IMR-90 (cell line): ENCODE measurements around the gene DEUP1. TPM values are rescaled to one million over a fixed set of nuclear protein-coding genes. Genes with fewer than 3 reads are reported as not detected.

Experiments used
- ATAC-seq: fragments of 200-7000 bp; cut with Tn5 transposase; 2 replicates; pipeline ENCODE4 v1.9.1; 2020; ENCODE audit warnings: low read depth, mild to moderate bottlenecking, moderate library complexity
- BruUV-seq: library from RNA; stranded (reverse); fragments of 400-500 nt; replicated peaks from 2 replicates; lab custom pipeline; 2021; lab: Mats Ljungman, UMichigan
- CTCF ChIA-PET: fragments of 300-600 bp; formaldehyde crosslinking; extraction: SDS; loops from one replicate; lab custom pipeline; 2021; ENCODE audit warnings: antibody characterized with exemption; lab: Yijun Ruan, JAX
- POLR2A ChIA-PET: fragments of 300-600 bp; sonication (Branson Sonifier 250); formaldehyde crosslinking; loops from one replicate; lab custom pipeline; 2022; ENCODE audit warnings: antibody characterized with exemption; ENCODE audit not compliant: unreplicated experiment; lab: Charles Lee
- DNase-seq: peaks from one replicate; pipeline ENCODE4 v3.0.0; 2013
- H2AFZ ChIP-seq: replicated peaks from 2 replicates; pipeline ENCODE3; 2013; ENCODE audit warnings: low read length, mild to moderate bottlenecking; ENCODE audit not compliant: poor library complexity
- H2AK5ac ChIP-seq: 2 replicates; pipeline ENCODE4 v1.6.1; 2013; ENCODE audit warnings: low read depth, low read length, inconsistent platforms
- H2AK9ac ChIP-seq: replicated peaks from 2 replicates; pipeline ENCODE3; 2013; ENCODE audit warnings: mild to moderate bottlenecking, low read depth, low read length, moderate library complexity; ENCODE audit not compliant: poor library complexity
- H2BK120ac ChIP-seq: 2 replicates; pipeline ENCODE4 v1.6.1; 2013; ENCODE audit warnings: low read depth, low read length, inconsistent platforms
- H2BK15ac ChIP-seq: 3 replicates; pipeline ENCODE4 v1.6.1; 2013; ENCODE audit warnings: low read depth, low read length, inconsistent platforms
- H2BK20ac ChIP-seq: 2 replicates; pipeline ENCODE4 v1.6.1; 2013; ENCODE audit warnings: low read depth, mild to moderate bottlenecking, inconsistent platforms, low read length, moderate library complexity
- H2BK5ac ChIP-seq: 2 replicates; pipeline ENCODE4 v1.6.1; 2013; ENCODE audit warnings: mild to moderate bottlenecking, low read depth, low read length, inconsistent platforms; ENCODE audit not compliant: poor library complexity, severe bottlenecking
- H3K14ac ChIP-seq: replicated peaks from 2 replicates; pipeline ENCODE4 v1.6.1; 2013; ENCODE audit warnings: low read depth, low read length, inconsistent platforms
- H3K18ac ChIP-seq: 2 replicates; pipeline ENCODE4 v1.6.1; 2013; ENCODE audit warnings: low read depth, low read length, control low read depth
- H3K23ac ChIP-seq: 2 replicates; pipeline ENCODE4 v1.6.1; 2013; ENCODE audit warnings: low read depth, low read length, inconsistent platforms
- H3K27ac ChIP-seq: 2 replicates; pipeline ENCODE4 v1.5.1; 2013; ENCODE audit warnings: mild to moderate bottlenecking, control low read depth, low read length; ENCODE audit not compliant: insufficient read depth
- H3K27me3 ChIP-seq: 2 replicates; pipeline ENCODE4 v1.6.1; 2013; ENCODE audit warnings: low read length; ENCODE audit not compliant: control insufficient read depth, insufficient read depth
- H3K36me3 ChIP-seq: 2 replicates; pipeline ENCODE4 v1.6.1; 2013; ENCODE audit warnings: low read length, mixed read lengths; ENCODE audit not compliant: control insufficient read depth, insufficient read depth
- H3K4ac ChIP-seq: 2 replicates; pipeline ENCODE4 v1.6.1; 2013; ENCODE audit warnings: low read depth, low read length, inconsistent platforms
- H3K4me1 ChIP-seq: 2 replicates; pipeline ENCODE4 v1.6.1; 2013; ENCODE audit warnings: low read length, mixed read lengths; ENCODE audit not compliant: control insufficient read depth, insufficient read depth
- H3K4me2 ChIP-seq: 2 replicates; pipeline ENCODE4 v1.6.1; 2013; ENCODE audit warnings: low read depth, mild to moderate bottlenecking, control low read depth, low read length, moderate library complexity
- H3K4me3 ChIP-seq: 2 replicates; pipeline ENCODE4 v1.5.1; 2013; ENCODE audit warnings: low read depth, mild to moderate bottlenecking, control low read depth, low read length, moderate library complexity; ENCODE audit not compliant: insufficient read depth
- H3K56ac ChIP-seq: 2 replicates; pipeline ENCODE4 v1.6.1; 2013; ENCODE audit warnings: low read length, inconsistent platforms; ENCODE audit not compliant: insufficient read depth; ENCODE audit errors: extremely low read depth
- H3K79me1 ChIP-seq, 2 experiments: 2 replicates each; pipeline ENCODE4 v1.6.1; 2013; ENCODE audit warnings: low read length in 2 of 2, inconsistent platforms in 1 of 2, low read depth in 1 of 2
- H3K9ac ChIP-seq: 2 replicates; pipeline ENCODE4 v1.6.1; 2013; ENCODE audit warnings: low read depth, low read length, control low read depth
- H3K9me1 ChIP-seq: 2 replicates; pipeline ENCODE4 v1.6.1; 2013; ENCODE audit warnings: low read length, inconsistent platforms; ENCODE audit not compliant: insufficient read depth
- H3K9me3 ChIP-seq: 2 replicates; pipeline ENCODE4 v1.6.1; 2013; ENCODE audit warnings: low read length; ENCODE audit not compliant: control insufficient read depth, insufficient read depth
- H4K20me1 ChIP-seq: 2 replicates; pipeline ENCODE4 v1.6.1; 2013; ENCODE audit warnings: low read length, inconsistent platforms; ENCODE audit not compliant: insufficient read depth
- H4K5ac ChIP-seq: 2 replicates; pipeline ENCODE4 v1.6.1; 2013; ENCODE audit warnings: mild to moderate bottlenecking, low read depth, low read length, control low read depth
- H4K8ac ChIP-seq, 2 experiments: 2 replicates each; pipeline ENCODE4 v1.6.1; 2013; ENCODE audit warnings: low read depth in 2 of 2, low read length in 2 of 2, control low read depth in 1 of 2, inconsistent platforms in 1 of 2
- H4K91ac ChIP-seq: 2 replicates; pipeline ENCODE4 v1.6.1; 2013; ENCODE audit warnings: low read depth, low read length, inconsistent platforms; ENCODE audit not compliant: insufficient read depth
- BHLHE40 ChIP-seq: fragments of 150-350 bp; IDR thresholded peaks from 2 replicates; pipeline ENCODE4 v1.6.1; 2016; ENCODE audit warnings: mild to moderate bottlenecking, low read depth, low read length
- MAZ ChIP-seq: IDR thresholded peaks from 2 replicates; pipeline ENCODE4 v1.6.1; 2012; ENCODE audit warnings: low read depth, mild to moderate bottlenecking, low read length, improper control_type of control experiment, moderate library complexity, borderline replicate concordance
- RCOR1 ChIP-seq: IDR thresholded peaks from 2 replicates; pipeline ENCODE4 v1.6.1; 2012; ENCODE audit warnings: mild to moderate bottlenecking, low read length, improper control_type of control experiment; ENCODE audit not compliant: insufficient replicate concordance
- dilution Hi-C: fragments of 300-500 bp; cut with HindIII; formaldehyde crosslinking; loops from one replicate; pipeline ENCODE4 v1.14.3; 2018; ENCODE audit warnings: low sequenced_read_pairs; ENCODE audit not compliant: unreplicated experiment
- in situ Hi-C: fragments of 300-500 bp; cut with MboI; formaldehyde crosslinking; loops from 3 replicates; pipeline ENCODE4 v1.14.3; 2019; ENCODE audit warnings: low sequenced_read_pairs, inconsistent platforms, mixed read lengths
- intact Hi-C: fragments of 100-400 bp; cut with micrococcal nuclease; formaldehyde crosslinking; loops from 2 replicates; pipeline ENCODE4 v1.10.0; 2022
- polyA plus RNA-seq, 3 experiments: library from polyadenylated mRNA; depleted of rRNA; stranded (reverse); fragments of >200 nt; gene quantifications; 2 replicates each; pipeline ENCODE4 v1.2.3, GENCODE V29; 2012; ENCODE audit warnings: low replicate concordance in 1 of 3
- total RNA-seq: library from RNA; depleted of rRNA; stranded (reverse); fragments of >200 nt; gene quantifications from 2 replicates; pipeline ENCODE4 v1.2.3, GENCODE V29; 2012
- TF ChIP-seq, protein P1 (sequence below): fragments of 150-350 bp; IDR thresholded peaks from 2 replicates; pipeline ENCODE4 v1.6.1; 2016; ENCODE audit warnings: low read depth, mild to moderate bottlenecking, low read length, moderate library complexity, borderline replicate concordance

The DEUP1 gene
- total and polyA plus RNA-seq, 2 of the 4 experiments (the other 2 are of a cell fraction): not detected

DNA sequence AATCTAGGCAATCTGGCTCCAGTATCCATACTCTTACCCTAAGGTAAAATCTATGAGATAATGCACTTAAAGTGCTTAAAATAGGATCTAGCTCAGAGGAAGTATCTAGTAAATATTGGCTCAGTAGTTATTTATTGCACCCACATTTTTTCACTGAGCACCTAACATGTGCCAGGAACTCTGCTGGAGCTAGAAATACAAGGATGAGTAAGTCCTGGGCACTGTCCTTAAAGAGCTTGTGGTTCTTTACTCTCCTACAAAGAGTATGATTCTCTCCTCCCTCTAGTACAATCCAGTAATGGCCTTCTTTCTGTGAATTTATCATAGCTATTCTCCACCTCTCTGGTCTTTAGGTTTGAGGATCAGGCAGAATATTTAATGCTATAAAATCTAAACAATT lies 59.2 kb downstream of the DEUP1 start:
- DNase-seq (no peak), ATAC-seq (no peak)
- H3K27ac ChIP-seq: no peak overlapping the region
- TF ChIP-seq RCOR1 (no peak), BHLHE40 (no peak), MAZ (no peak)
- TF ChIP-seq, protein P1, sequence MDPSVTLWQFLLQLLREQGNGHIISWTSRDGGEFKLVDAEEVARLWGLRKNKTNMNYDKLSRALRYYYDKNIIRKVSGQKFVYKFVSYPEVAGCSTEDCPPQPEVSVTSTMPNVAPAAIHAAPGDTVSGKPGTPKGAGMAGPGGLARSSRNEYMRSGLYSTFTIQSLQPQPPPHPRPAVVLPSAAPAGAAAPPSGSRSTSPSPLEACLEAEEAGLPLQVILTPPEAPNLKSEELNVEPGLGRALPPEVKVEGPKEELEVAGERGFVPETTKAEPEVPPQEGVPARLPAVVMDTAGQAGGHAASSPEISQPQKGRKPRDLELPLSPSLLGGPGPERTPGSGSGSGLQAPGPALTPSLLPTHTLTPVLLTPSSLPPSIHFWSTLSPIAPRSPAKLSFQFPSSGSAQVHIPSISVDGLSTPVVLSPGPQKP: no peak
- no peak overlapping the region for H3K4me2 ChIP-seq
- in situ Hi-C loops (no loop called here), dilution Hi-C loops (no loop called here), intact Hi-C loops (no loop called here)
- no peaks in the 10 kb centered on the region for H4K20me1 ChIP-seq
- no peaks in the 10 kb centered on the region for H3K9me1 ChIP-seq
- H3K27me3 ChIP-seq: no peaks in the 10 kb centered on the region
- no peak overlapping the region for H2AK9ac ChIP-seq
- BruUV-seq: no TSS peak
- no peak overlapping the region for H3K18ac ChIP-seq
- H2BK5ac ChIP-seq: no peak overlapping the region
- ChIA-PET CTCF (interaction anchor here (0.6 kb wide), 1 partner anchor 9 kb away, joined by 3 read pairs; no protein-coding TSS in a partner anchor), POLR2A (no interaction called here)
- H3K9ac ChIP-seq: no peak overlapping the region
- H2BK120ac ChIP-seq: no peak overlapping the region
- no peaks in the 10 kb centered on the region for H3K4me1 ChIP-seq
- H3K14ac ChIP-seq: no peak overlapping the region
- no peak overlapping the region for H4K8ac ChIP-seq
- H4K91ac ChIP-seq: no peak overlapping the region
- H2BK15ac ChIP-seq: no peak overlapping the region
- no peak overlapping the region for H2AK5ac ChIP-seq
- no peak overlapping the region for H3K56ac ChIP-seq
- no peak overlapping the region for H3K23ac ChIP-seq
- H2AFZ ChIP-seq: no peak overlapping the region
- no peaks in the 10 kb centered on the region for H3K9me3 ChIP-seq
- no peak overlapping the region for H3K4ac ChIP-seq
- no peak overlapping the region for H3K4me3 ChIP-seq
- H2BK20ac ChIP-seq: no peak overlapping the region
- no peak overlapping the region for H4K5ac ChIP-seq
- no peaks in the 10 kb centered on the region for H3K79me1 ChIP-seq
- no peaks in the 10 kb centered on the region for H3K36me3 ChIP-seq
